Measurements from ENCODE around the gene PFKFB4.
A peak's percentile ranks its signal among the peaks of the same experiment; 100 is the strongest.

The PFKFB4 gene

GRCh38 chr3:48469046-48469915 lies 87.3 kb downstream of the PFKFB4 start:
- peak overlapping the region; percentile 45 for H3K27ac ChIP-seq (ENCODE audit: low read depth, low read length)

GRCh38 chr3:48468329-48468731 lies 88.3 kb downstream of the PFKFB4 start:
- Histone ChIP-seq H3F3A (ENCODE audit: control insufficient read depth, insufficient read depth) (peaks cover 3% of the 10 kb centered on the region; the same call in 1 of the 2 replicates), H3K36me3 (ENCODE audit: control insufficient read depth, low read length) (peaks cover 67% of the 10 kb centered on the region), H3K4me2 (ENCODE audit: low read length) (peak overlapping the region; percentile 97), H3K4me1 (ENCODE audit: control insufficient read depth, low read length) (peaks cover 70% of the 10 kb centered on the region), H3K9me3 (ENCODE audit: control insufficient read depth, insufficient read depth, low read length) (no peaks in the 10 kb centered on the region), H3K27ac (ENCODE audit: low read depth, low read length) (0 out of 2 replicates have a peak overlapping the region, but pooled peaks have one; percentile 76), H3K9me2 (replicated peaks; ENCODE audit: control insufficient read depth, low read length) (no peaks in the 10 kb centered on the region), H4K20me1 (ENCODE audit: control insufficient read depth, insufficient read depth, low read depth, low read length) (no peaks in the 10 kb centered on the region), H3K4me3 (ENCODE audit: low read length) (peak overlapping the region; percentile 96), H3K79me2 (ENCODE audit: control insufficient read depth, low read length) (peaks cover 71% of the 10 kb centered on the region), H3K27me3 (ENCODE audit: control insufficient read depth, low read length) (no peaks in the 10 kb centered on the region)
- no peak for TF ChIP-seq EZH2phosphoT487 (IDR thresholded peaks at IDR 0.05; ENCODE audit: borderline replicate concordance, low read length)
- no peak for TF ChIP-seq CTCF (IDR thresholded peaks at IDR 0.05; ENCODE audit: low read depth, low read length, poor library complexity, severe bottlenecking)

More at GRCh38 chr3:48469046-48469915, 87.3 kb downstream of the PFKFB4 start:
- H3K36me3 ChIP-seq (ENCODE audit: control insufficient read depth, low read length): peaks cover 67% of the 10 kb centered on the region
- peak overlapping the region; percentile 97 for H3K4me2 ChIP-seq (ENCODE audit: low read length)
- no peaks in the 10 kb centered on the region for H3K9me3 ChIP-seq (ENCODE audit: control insufficient read depth, insufficient read depth, low read length)
- no peaks in the 10 kb centered on the region for H3K27me3 ChIP-seq (ENCODE audit: control insufficient read depth, low read length)
- H3K9me2 ChIP-seq (replicated peaks; ENCODE audit: control insufficient read depth, low read length): no peaks in the 10 kb centered on the region
- peaks cover 75% of the 10 kb centered on the region for H3K4me1 ChIP-seq (ENCODE audit: control insufficient read depth, low read length)
- TF ChIP-seq EZH2phosphoT487 (IDR thresholded peaks at IDR 0.05; ENCODE audit: borderline replicate concordance, low read length): no peak
- TF ChIP-seq CTCF (IDR thresholded peaks at IDR 0.05; ENCODE audit: low read depth, low read length, poor library complexity, severe bottlenecking): no peak
- H3F3A ChIP-seq (ENCODE audit: control insufficient read depth, insufficient read depth): peaks cover under 1% of the 10 kb centered on the region; the same call in 1 of the 2 replicates
- H4K20me1 ChIP-seq (ENCODE audit: control insufficient read depth, insufficient read depth, low read depth, low read length): no peaks in the 10 kb centered on the region
- peaks cover 71% of the 10 kb centered on the region for H3K79me2 ChIP-seq (ENCODE audit: control insufficient read depth, low read length)
- H3K4me3 ChIP-seq (ENCODE audit: low read length): peak overlapping the region; percentile 96; the same call in 1 of the 2 replicates
